ENCODE data around the gene ZNF184.

Gene ZNF184

GRCh38 chr6:27472617-27473400 lies at the start of gene ZNF184:
ZNF184 (minus strand) TSS chr6:27473105; CDS start chr6:27472294, 811 bp downstream.
- no peaks in the 10 kb centered on the region for H3K9me3 ChIP-seq
- peaks cover under 1 to 2% (median 2%) of the 10 kb centered on the region in 3 donors for H3K36me3 ChIP-seq
- peak in 1 of 2 experiments; percentile 10 for TF ChIP-seq CTCF (IDR thresholded peaks at IDR 0.05)
- peak within 1 kb of the TSS; percentile 84 to 91 for H3K27ac ChIP-seq
- H3K4me3 ChIP-seq, result peak within 1 kb of the TSS; percentile 78 to 89
- peaks cover 0 to 27% (median 16%) of the 10 kb centered on the region in 4 donors for H3K4me1 ChIP-seq
- no peaks in the 10 kb centered on the region for H3K27me3 ChIP-seq
- intact Hi-C loops (cut with DNase I; ENCODE audit: low total_unique reads), result loop anchor here (10.0 kb wide), 2 partner anchors 422 to 938 kb away; partner anchors contain the start of gene HMGN4
- peak; percentile 93 to 98 for DNase-seq

GRCh38 chr6:27518881-27519795 lies 46.2 kb upstream of the ZNF184 start:
- H3K9me3 ChIP-seq, result no peaks in the 10 kb centered on the region
- H3K27ac ChIP-seq, result peak overlapping the region; percentile 81 to 95
- H3K4me1 ChIP-seq, result peaks cover 0 to 8% (median 6%) of the 10 kb centered on the region in 4 donors
- DNase-seq, result peak; percentile 64 to 76
- peak overlapping the region; percentile 61 to 82 for H3K4me3 ChIP-seq
- no peaks in the 10 kb centered on the region for H3K27me3 ChIP-seq
- intact Hi-C loops (cut with DNase I; ENCODE audit: low total_unique reads), result loop anchor here (10.0 kb wide), 2 partner anchors 236 to 344 kb away; no protein-coding TSS in a partner anchor
- no peaks in the 10 kb centered on the region for H3K36me3 ChIP-seq
- TF ChIP-seq CTCF (IDR thresholded peaks at IDR 0.05), result peak; percentile 58 to 70

- peak overlapping the region; percentile 61 to 82 for H3K4me3 ChIP-seq
- H3K36me3 ChIP-seq, result no peaks in the 10 kb centered on the region
- intact Hi-C loops (cut with DNase I; ENCODE audit: low total_unique reads), result loop anchor here (10.0 kb wide), 2 partner anchors 237 to 343 kb away; no protein-coding TSS in a partner anchor
- H3K4me1 ChIP-seq, result peaks cover 0 to 8% (median 6%) of the 10 kb centered on the region in 4 donors
- H3K27ac ChIP-seq, result peak overlapping the region; percentile 81 to 95
- H3K27me3 ChIP-seq, result peaks cover 0 to 3% of the 10 kb centered on the region in 2 donors
- H3K9me3 ChIP-seq, result no peaks in the 10 kb centered on the region
- DNase-seq, result no peak
- no peak for TF ChIP-seq CTCF (IDR thresholded peaks at IDR 0.05)
These were observed 45.3 kb upstream of the ZNF184 start for GRCh38 chr6:27517928-27518787.

GRCh38 chr6:27517238-27517637 lies 44.3 kb upstream of the ZNF184 start:
- H3K36me3 ChIP-seq, result no peaks in the 10 kb centered on the region
- H3K4me1 ChIP-seq, result peaks cover 0 to 8% (median 6%) of the 10 kb centered on the region in 4 donors
- no peaks in the 10 kb centered on the region for H3K9me3 ChIP-seq
- peaks cover 0 to 6% of the 10 kb centered on the region in 2 donors for H3K27me3 ChIP-seq
- intact Hi-C loops (cut with DNase I; ENCODE audit: low total_unique reads), result loop anchor here (10.0 kb wide), 2 partner anchors 238 to 342 kb away; no protein-coding TSS in a partner anchor
- DNase-seq, result no peak
- TF ChIP-seq CTCF (IDR thresholded peaks at IDR 0.05), result no peak
- H3K27ac ChIP-seq, result no peak overlapping the region
- H3K4me3 ChIP-seq, result no peak overlapping the region

Data from tibial artery (tissue), 4 donors.